HG02588 (cell line): ENCODE measurements around the gene DDX10.
"Not testable (repeated sequence)": the region's sequence is repeated elsewhere in the genome, so short reads cannot be mapped to it uniquely, and the experiment has no call there.

Source experiments
- ATAC-seq: cut with Tn5 transposase; IDR thresholded peaks from one replicate; pipeline ENCODE4 v1.9.1; 2021; ENCODE audit warnings: mild to moderate bottlenecking, moderate library complexity; ENCODE audit not compliant: unreplicated experiment

DDX10 gene

GRCh38 chr11:108813086-108813485 lies 148.2 kb downstream of the DDX10 start:
- ATAC-seq, result no peak

GRCh38 chr11:108817976-108818375 lies 153.1 kb downstream of the DDX10 start:
- ATAC-seq, result no peak

GRCh38 chr11:108818971-108819370 lies 154.1 kb downstream of the DDX10 start:
- no peak for ATAC-seq

GRCh38 chr11:108819957-108820356 lies 155.1 kb downstream of the DDX10 start:
- no peak for ATAC-seq

GRCh38 chr11:108823960-108824359 lies 159.1 kb downstream of the DDX10 start:
- ATAC-seq, result not testable (repeated sequence)

GRCh38 chr11:108824545-108824944 lies 159.7 kb downstream of the DDX10 start:
- no peak for ATAC-seq

GRCh38 chr11:108825381-108825780 lies 160.5 kb downstream of the DDX10 start:
- ATAC-seq, result no peak

- ATAC-seq, result no peak
Observed at GRCh38 chr11:108826136-108826535, 161.3 kb downstream of the DDX10 start.

GRCh38 chr11:108835624-108836023 lies 170.8 kb downstream of the DDX10 start:
- no peak for ATAC-seq

GRCh38 chr11:108836541-108836940 lies 171.7 kb downstream of the DDX10 start:
- ATAC-seq, result no peak

- no peak for ATAC-seq
Observed at GRCh38 chr11:108838102-108838791, 173.4 kb downstream of the DDX10 start.

- no peak for ATAC-seq
Observed at GRCh38 chr11:108838792-108839105, 173.9 kb downstream of the DDX10 start.

GRCh38 chr11:108846009-108846408 lies 181.1 kb downstream of the DDX10 start:
- no peak for ATAC-seq

GRCh38 chr11:108847298-108847990 lies 182.6 kb downstream of the DDX10 start:
- ATAC-seq, result no peak

- no peak for ATAC-seq
Observed at GRCh38 chr11:108851781-108852180, 186.9 kb downstream of the DDX10 start.

- no peak for ATAC-seq
Observed at GRCh38 chr11:108852701-108853100, 187.8 kb downstream of the DDX10 start.

- ATAC-seq, result no peak
Observed at GRCh38 chr11:108853151-108853550, 188.3 kb downstream of the DDX10 start.

- peak; percentile 41 for ATAC-seq
Observed at GRCh38 chr11:108853864-108854263, 189.0 kb downstream of the DDX10 start.

- ATAC-seq, result peak; percentile 95
Observed at GRCh38 chr11:108854346-108854745, 189.5 kb downstream of the DDX10 start.

- ATAC-seq, result no peak
Observed at GRCh38 chr11:108857382-108857781, 192.5 kb downstream of the DDX10 start.

- no peak for ATAC-seq
Observed at GRCh38 chr11:108858622-108859021, 193.8 kb downstream of the DDX10 start.

GRCh38 chr11:108859510-108859909 lies 194.6 kb downstream of the DDX10 start:
- no peak for ATAC-seq

GRCh38 chr11:108863528-108863927 lies 198.7 kb downstream of the DDX10 start:
- no peak for ATAC-seq
